Activated T-cell treated with anti-CD3 and anti-CD28 coated beads, Interleukin-2, amount 50 U/mL, for 72 hours (primary cell): Measurements from ENCODE around the gene RSPH1. TPM values are rescaled to one million over a fixed set of nuclear protein-coding genes. Genes with fewer than 3 reads are reported as not detected.
A peak's percentile ranks its signal among the peaks of the same experiment; 100 is the strongest.
"Not testable (repeated sequence)": the region's sequence is repeated elsewhere in the genome, so short reads cannot be mapped to it uniquely, and the experiment has no call there.

Experiments
- ATAC-seq, 2 donors: fragments of 150-1000 bp; cut with Tn5 transposase; replicated peaks in 1 of 2; 2 replicates each; pipeline ENCODE4 v1.10.0; 2021; ENCODE audit warnings: moderate library complexity in 2 of 2, mild to moderate bottlenecking in 1 of 2
- DNase-seq, 2 donors: peaks; one replicate each; pipeline ENCODE4 v3.0.0; 2021 to 2022; ENCODE audit warnings: mixed read lengths in 1 of 2
- H3K27ac Mint-ChIP-seq: one replicate; pipeline ENCODE4 v1.8.0; 2022; ENCODE audit warnings: mild to moderate bottlenecking, moderate library complexity, mixed read lengths
- H3K27me3 Mint-ChIP-seq: one replicate; pipeline ENCODE4 v1.8.0; 2022; ENCODE audit warnings: low read depth, mixed read lengths
- H3K36me3 Mint-ChIP-seq, 2 donors: one replicate each; pipeline ENCODE4 v1.8.0; 2022; ENCODE audit warnings: mixed read lengths in 2 of 2, mild to moderate bottlenecking in 1 of 2; ENCODE audit not compliant: insufficient read depth in 2 of 2
- H3K4me1 Mint-ChIP-seq: one replicate; pipeline ENCODE4 v1.8.0; 2022; ENCODE audit warnings: low read depth, mixed read lengths
- H3K4me3 Mint-ChIP-seq, 2 donors: one replicate each; pipeline ENCODE4 v1.8.0; 2022; ENCODE audit warnings: mild to moderate bottlenecking in 2 of 2, mixed read lengths in 2 of 2, moderate library complexity in 2 of 2
- H3K9me3 Mint-ChIP-seq, 2 donors: one replicate each; pipeline ENCODE4 v1.8.0; 2022; ENCODE audit warnings: mixed read lengths in 2 of 2
- total RNA-seq, 2 donors: library from RNA; stranded (reverse); gene quantifications; one replicate each; pipeline ENCODE4 v1.2.3, GENCODE V29; 2022

The RSPH1 gene
- total RNA-seq, 2 donors from 2014 or later, result 0.19 to 0.36 TPM

GRCh38 chr21:42471206-42471605, 24.8 kb downstream of the RSPH1 start:
- DNase-seq (no peak), ATAC-seq (no peak)
- Mint-ChIP-seq H3K4me1 (peaks cover 12% of the 10 kb centered on the region), H3K9me3 (no peaks in the 10 kb centered on the region), H3K4me3 (no peak overlapping the region), H3K36me3 (no peaks in the 10 kb centered on the region), H3K27me3 (no peaks in the 10 kb centered on the region), H3K27ac (no peak overlapping the region)

GRCh38 chr21:42469726-42470125, 26.3 kb downstream of the RSPH1 start:
- H3K27me3 Mint-ChIP-seq, ATAC-seq, DNase-seq, H3K4me3 Mint-ChIP-seq, H3K9me3 Mint-ChIP-seq, H3K27ac Mint-ChIP-seq, H3K36me3 Mint-ChIP-seq: not testable (repeated sequence)
- peaks cover 23% of the 10 kb centered on the region for H3K4me1 Mint-ChIP-seq

- peaks cover 23% of the 10 kb centered on the region for H3K4me1 Mint-ChIP-seq
- H3K4me3 Mint-ChIP-seq, result no peak overlapping the region
- H3K27ac Mint-ChIP-seq, result no peak overlapping the region
- H3K36me3 Mint-ChIP-seq, result no peaks in the 10 kb centered on the region
- DNase-seq (no peak), ATAC-seq (peak; percentile 32 to 71)
- H3K9me3 Mint-ChIP-seq, result no peaks in the 10 kb centered on the region
- no peaks in the 10 kb centered on the region for H3K27me3 Mint-ChIP-seq
Measured at GRCh38 chr21:42469272-42469671, 26.8 kb downstream of the RSPH1 start.

GRCh38 chr21:42468491-42469131, 27.4 kb downstream of the RSPH1 start:
- Mint-ChIP-seq H3K36me3 (no peaks in the 10 kb centered on the region), H3K4me1 (peaks cover 27% of the 10 kb centered on the region), H3K27ac (no peak overlapping the region), H3K9me3 (no peaks in the 10 kb centered on the region), H3K4me3 (no peak overlapping the region), H3K27me3 (no peaks in the 10 kb centered on the region)
- ATAC-seq (no peak), DNase-seq (no peak)

- Mint-ChIP-seq H3K9me3 (peaks cover 0 to 2% of the 10 kb centered on the region in 2 donors), H3K4me1 (peaks cover 39% of the 10 kb centered on the region), H3K27ac (no peak overlapping the region), H3K36me3 (peaks cover 0 to 1% of the 10 kb centered on the region in 2 donors), H3K4me3 (no peak overlapping the region), H3K27me3 (no peaks in the 10 kb centered on the region)
- ATAC-seq, result peak in 1 of 2 donors; percentile 32
- peak in 1 of 2 donors; percentile 28 for DNase-seq
Measured at GRCh38 chr21:42467140-42467983, 28.7 kb downstream of the RSPH1 start.

- no peak for ATAC-seq
- H3K27me3 Mint-ChIP-seq, result no peaks in the 10 kb centered on the region
- H3K27ac Mint-ChIP-seq, result no peak overlapping the region
- H3K4me1 Mint-ChIP-seq, result peaks cover 45% of the 10 kb centered on the region
- peaks cover 0 to 2% of the 10 kb centered on the region in 2 donors for H3K9me3 Mint-ChIP-seq
- no peak for DNase-seq
- H3K4me3 Mint-ChIP-seq, result no peak overlapping the region
- H3K36me3 Mint-ChIP-seq, result peaks cover 0 to 1% of the 10 kb centered on the region in 2 donors
Measured at GRCh38 chr21:42466700-42467099, 29.3 kb downstream of the RSPH1 start.

- no peak overlapping the region for H3K27ac Mint-ChIP-seq
- H3K36me3 Mint-ChIP-seq, result peaks cover 0 to 1% of the 10 kb centered on the region in 2 donors
- no peak for ATAC-seq
- DNase-seq, result no peak
- no peaks in the 10 kb centered on the region for H3K27me3 Mint-ChIP-seq
- no peak overlapping the region for H3K4me3 Mint-ChIP-seq
- H3K9me3 Mint-ChIP-seq, result peaks cover 0 to 2% of the 10 kb centered on the region in 2 donors
- H3K4me1 Mint-ChIP-seq, result peaks cover 55% of the 10 kb centered on the region
Measured at GRCh38 chr21:42465803-42466127, 30.3 kb downstream of the RSPH1 start.

GRCh38 chr21:42465008-42465802, 30.8 kb downstream of the RSPH1 start:
- peaks cover 0 to 1% of the 10 kb centered on the region in 2 donors for H3K36me3 Mint-ChIP-seq
- DNase-seq (no peak), ATAC-seq (no peak)
- no peaks in the 10 kb centered on the region for H3K27me3 Mint-ChIP-seq
- H3K4me3 Mint-ChIP-seq, result peak overlapping the region; percentile 44
- H3K4me1 Mint-ChIP-seq, result peaks cover 60% of the 10 kb centered on the region
- no peak overlapping the region for H3K27ac Mint-ChIP-seq
- peaks cover 0 to 2% of the 10 kb centered on the region in 2 donors for H3K9me3 Mint-ChIP-seq

- H3K4me3 Mint-ChIP-seq, result peak overlapping the region; percentile 44 to 61
Measured at GRCh38 chr21:42463861-42464515, 32.0 kb downstream of the RSPH1 start.

GRCh38 chr21:42461881-42462877, 33.8 kb downstream of the RSPH1 start:
- Mint-ChIP-seq H3K4me3 (no peak overlapping the region), H3K9me3 (peaks cover 0 to 2% of the 10 kb centered on the region in 2 donors), H3K27ac (no peak overlapping the region), H3K36me3 (peaks cover 0 to 1% of the 10 kb centered on the region in 2 donors), H3K27me3 (no peaks in the 10 kb centered on the region), H3K4me1 (peaks cover 65% of the 10 kb centered on the region)
- DNase-seq (no peak), ATAC-seq (no peak)

More at GRCh38 chr21:42463861-42464515, 32.0 kb downstream of the RSPH1 start:
- DNase-seq (peak; percentile 59 to 68), ATAC-seq (peak; percentile 82 to 88)
- Mint-ChIP-seq H3K36me3 (peaks cover 0 to 1% of the 10 kb centered on the region in 2 donors), H3K9me3 (peaks cover 0 to 2% of the 10 kb centered on the region in 2 donors), H3K27ac (peak overlapping the region; percentile 83), H3K4me1 (peaks cover 64% of the 10 kb centered on the region), H3K27me3 (no peaks in the 10 kb centered on the region)

- H3K27me3 Mint-ChIP-seq, result no peaks in the 10 kb centered on the region
- peak overlapping the region; percentile 52 for H3K27ac Mint-ChIP-seq
- H3K4me3 Mint-ChIP-seq, result peak overlapping the region; percentile 21 to 69
- ATAC-seq, result no peak
- peaks cover 0 to 1% of the 10 kb centered on the region in 2 donors for H3K36me3 Mint-ChIP-seq
- peaks cover 0 to 2% of the 10 kb centered on the region in 2 donors for H3K9me3 Mint-ChIP-seq
- H3K4me1 Mint-ChIP-seq, result peaks cover 70% of the 10 kb centered on the region
- DNase-seq, result no peak
Measured at GRCh38 chr21:42461185-42461520, 34.9 kb downstream of the RSPH1 start.
